Endodermal cell (in vitro differentiated cells): ENCODE measurements around the gene STK26. TPM values are rescaled to one million over a fixed set of nuclear protein-coding genes. Genes with fewer than 3 reads are reported as not detected.
A peak's percentile ranks its signal among the peaks of the same experiment; 100 is the strongest.

Experiments used
- DNase-seq: peaks from one replicate; pipeline ENCODE4 v3.0.0-alpha.2; 2017
- H3K27ac ChIP-seq: 2 replicates; pipeline ENCODE4 v1.5.1; 2013; ENCODE audit warnings: mild to moderate bottlenecking, low read depth, low read length, moderate library complexity
- H3K27me3 ChIP-seq: 2 replicates; pipeline ENCODE4 v1.6.1; 2013; ENCODE audit warnings: mild to moderate bottlenecking, low read length, moderate library complexity; ENCODE audit not compliant: insufficient read depth, control insufficient read depth, poor library complexity, severe bottlenecking
- H3K36me3 ChIP-seq: 2 replicates; pipeline ENCODE4 v1.7.0; 2013; ENCODE audit warnings: mild to moderate bottlenecking, low read length, moderate library complexity; ENCODE audit not compliant: control insufficient read depth, insufficient read depth
- H3K4me1 ChIP-seq: one replicate; pipeline ENCODE4 v1.7.0; 2013; ENCODE audit warnings: low read length; ENCODE audit not compliant: control insufficient read depth, insufficient read depth
- H3K4me3 ChIP-seq: 2 replicates; pipeline ENCODE4 v1.5.1; 2013; ENCODE audit warnings: mild to moderate bottlenecking, low read length, moderate library complexity
- H3K9ac ChIP-seq: 2 replicates; pipeline ENCODE4 v1.6.1; 2013; ENCODE audit warnings: mild to moderate bottlenecking, low read length, moderate library complexity; ENCODE audit not compliant: poor library complexity, severe bottlenecking; ENCODE audit errors: extremely low read depth
- H3K9me3 ChIP-seq: 2 replicates; pipeline ENCODE4 v1.6.1; 2013; ENCODE audit warnings: mild to moderate bottlenecking, low read length, moderate library complexity; ENCODE audit not compliant: control insufficient read depth
- H3K27ac Mint-ChIP-seq: 2 replicates; pipeline ENCODE4 v1.8.0; 2020; ENCODE audit warnings: mixed read lengths
- H3K27me3 Mint-ChIP-seq: 2 replicates; pipeline ENCODE4 v1.8.0; 2021; ENCODE audit warnings: mild to moderate bottlenecking, mixed read lengths; ENCODE audit not compliant: insufficient read depth
- H3K36me3 Mint-ChIP-seq: 2 replicates; pipeline ENCODE4 v1.8.0; 2020; ENCODE audit warnings: low read depth, mixed read lengths
- H3K4me1 Mint-ChIP-seq: 2 replicates; pipeline ENCODE4 v1.8.0; 2020; ENCODE audit warnings: mixed read lengths
- H3K4me3 Mint-ChIP-seq: 2 replicates; pipeline ENCODE4 v1.8.0; 2020; ENCODE audit warnings: mild to moderate bottlenecking, moderate library complexity, mixed read lengths
- H3K9me3 Mint-ChIP-seq: 2 replicates; pipeline ENCODE4 v1.8.0; 2020; ENCODE audit warnings: mild to moderate bottlenecking, mixed read lengths
- WGBS, 2 experiments: methylation state at CpG; one replicate each; pipeline versions ENCODE4 v1.1.5 to v1.1.7; 2013; ENCODE audit warnings: missing lambda C conversion rate in 2 of 2, mixed read lengths in 1 of 2; ENCODE audit not compliant: insufficient coverage in 1 of 2, insufficient read length in 1 of 2; 5-methylcytosine and 5-hydroxymethylcytosine counted together
- total RNA-seq, 2 donors: library from RNA; stranded (reverse); fragmentation: NEBNext Ultra II Directional in 1 of 2; extraction: Animal tissue kit (Norgen Biotek cat#: 25700) in 1 of 2; gene quantifications; 2 replicates in 1 of 2; 3 replicates in 1 of 2; pipeline ENCODE4 v1.2.1, GENCODE V29; 2021
- TF ChIP-seq, protein P1 (sequence below): fragments of 200-600 bp; sonication (generic); conservative IDR thresholded peaks from 2 replicates; pipeline ENCODE4 v1.5.0; 2021; ENCODE audit warnings: antibody characterized with exemption, mild to moderate bottlenecking

STK26 gene
- total RNA-seq, 2 donors from 2014 or later: 105 to 140 TPM

DNA sequence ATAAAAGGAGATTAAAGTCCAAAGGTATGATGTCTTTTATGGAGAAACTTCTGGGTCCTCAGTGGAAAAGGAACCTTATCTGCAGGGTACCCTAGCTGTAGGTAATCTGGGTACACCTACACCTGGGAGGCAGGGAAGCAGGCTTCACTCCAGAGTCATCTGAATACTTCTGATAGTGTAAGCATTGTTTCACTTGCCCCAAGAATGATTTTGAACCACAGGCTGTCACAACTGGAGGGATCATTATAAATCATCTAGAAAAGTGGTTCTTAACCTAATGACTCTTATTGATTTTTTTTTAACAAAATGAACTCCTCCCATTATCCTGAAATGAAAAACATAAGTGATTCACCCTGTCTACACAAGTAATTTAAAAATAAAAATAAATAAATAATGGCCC, 44.0 kb upstream of the STK26 start:
- Mint-ChIP-seq H3K4me1 (peaks cover 28% of the 10 kb centered on the region), H3K9me3 (no peaks in the 10 kb centered on the region), H3K36me3 (no peaks in the 10 kb centered on the region), H3K27me3 (no peaks in the 10 kb centered on the region), H3K4me3 (no peak overlapping the region), H3K27ac (no peak overlapping the region)
- Histone ChIP-seq H3K27me3 (no peaks in the 10 kb centered on the region), H3K36me3 (no peaks in the 10 kb centered on the region), H3K27ac (no peak overlapping the region), H3K4me3 (no peak overlapping the region), H3K4me1 (no peaks in the 10 kb centered on the region), H3K9ac (no peak overlapping the region), H3K9me3 (no peaks in the 10 kb centered on the region)
- TF ChIP-seq, protein P1, sequence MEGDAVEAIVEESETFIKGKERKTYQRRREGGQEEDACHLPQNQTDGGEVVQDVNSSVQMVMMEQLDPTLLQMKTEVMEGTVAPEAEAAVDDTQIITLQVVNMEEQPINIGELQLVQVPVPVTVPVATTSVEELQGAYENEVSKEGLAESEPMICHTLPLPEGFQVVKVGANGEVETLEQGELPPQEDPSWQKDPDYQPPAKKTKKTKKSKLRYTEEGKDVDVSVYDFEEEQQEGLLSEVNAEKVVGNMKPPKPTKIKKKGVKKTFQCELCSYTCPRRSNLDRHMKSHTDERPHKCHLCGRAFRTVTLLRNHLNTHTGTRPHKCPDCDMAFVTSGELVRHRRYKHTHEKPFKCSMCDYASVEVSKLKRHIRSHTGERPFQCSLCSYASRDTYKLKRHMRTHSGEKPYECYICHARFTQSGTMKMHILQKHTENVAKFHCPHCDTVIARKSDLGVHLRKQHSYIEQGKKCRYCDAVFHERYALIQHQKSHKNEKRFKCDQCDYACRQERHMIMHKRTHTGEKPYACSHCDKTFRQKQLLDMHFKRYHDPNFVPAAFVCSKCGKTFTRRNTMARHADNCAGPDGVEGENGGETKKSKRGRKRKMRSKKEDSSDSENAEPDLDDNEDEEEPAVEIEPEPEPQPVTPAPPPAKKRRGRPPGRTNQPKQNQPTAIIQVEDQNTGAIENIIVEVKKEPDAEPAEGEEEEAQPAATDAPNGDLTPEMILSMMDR: no peak
- no peak for DNase-seq

GRCh38 chrX:131985526-131986049, 37.5 kb upstream of the STK26 start:
- TF ChIP-seq, protein P1: peak; percentile 66
- Histone ChIP-seq H3K27me3 (no peaks in the 10 kb centered on the region), H3K4me3 (no peak overlapping the region), H3K36me3 (no peaks in the 10 kb centered on the region), H3K9me3 (no peaks in the 10 kb centered on the region), H3K9ac (no peak overlapping the region), H3K27ac (peak overlapping the region; percentile 9), H3K4me1 (peaks cover 4% of the 10 kb centered on the region)
- DNase-seq: peak; percentile 60
- peak overlapping the region; percentile 91 for H3K27ac Mint-ChIP-seq
- H3K4me3 Mint-ChIP-seq: no peak overlapping the region
- 0 to 53% methylated on average over 1 to 4 of the region's 4 CpGs for WGBS, 2 experiments
- peaks cover 2% of the 10 kb centered on the region for H3K27me3 Mint-ChIP-seq
- no peaks in the 10 kb centered on the region for H3K9me3 Mint-ChIP-seq
- H3K4me1 Mint-ChIP-seq: peaks cover 49% of the 10 kb centered on the region
- no peaks in the 10 kb centered on the region for H3K36me3 Mint-ChIP-seq

DNA sequence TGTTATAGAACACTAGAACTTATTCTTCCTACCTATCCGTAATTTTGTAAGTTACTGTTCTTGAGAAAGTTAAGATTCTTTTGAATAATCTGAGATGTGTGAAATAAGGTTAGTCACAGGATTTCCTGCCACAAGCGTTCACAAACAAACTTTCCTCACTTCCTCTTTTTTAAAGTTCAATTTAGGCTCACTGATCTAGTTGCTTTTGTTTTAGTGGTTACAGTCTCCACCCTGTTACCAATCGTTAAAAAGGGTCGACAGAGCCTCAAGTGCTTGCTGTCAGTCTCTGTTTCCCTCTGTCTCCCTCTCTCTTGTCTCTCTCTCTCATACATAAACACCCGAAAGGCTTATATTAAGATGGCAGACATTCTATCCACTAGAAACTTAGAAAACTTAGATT, 35.9 kb upstream of the STK26 start:
- no peaks in the 10 kb centered on the region for H3K9me3 ChIP-seq
- no peaks in the 10 kb centered on the region for H3K9me3 Mint-ChIP-seq
- DNase-seq: no peak
- TF ChIP-seq, protein P1: no peak
- H3K9ac ChIP-seq: no peak overlapping the region
- H3K36me3 ChIP-seq: no peaks in the 10 kb centered on the region
- H3K27ac ChIP-seq: no peak overlapping the region
- H3K4me1 ChIP-seq: peaks cover 4% of the 10 kb centered on the region
- H3K27ac Mint-ChIP-seq: no peak overlapping the region
- H3K36me3 Mint-ChIP-seq: no peaks in the 10 kb centered on the region
- no peak overlapping the region for H3K4me3 ChIP-seq
- H3K27me3 ChIP-seq: no peaks in the 10 kb centered on the region
- H3K4me3 Mint-ChIP-seq: no peak overlapping the region
- peaks cover 35% of the 10 kb centered on the region for H3K4me1 Mint-ChIP-seq
- WGBS, 2 experiments: 58% methylated on average over 3 of the region's 5 CpGs; no CpG with 5 or more reads in 1 of the 2 experiments
- peaks cover 16% of the 10 kb centered on the region for H3K27me3 Mint-ChIP-seq
